Measurements from ENCODE around the gene CFAP100.

Gene CFAP100

DNA sequence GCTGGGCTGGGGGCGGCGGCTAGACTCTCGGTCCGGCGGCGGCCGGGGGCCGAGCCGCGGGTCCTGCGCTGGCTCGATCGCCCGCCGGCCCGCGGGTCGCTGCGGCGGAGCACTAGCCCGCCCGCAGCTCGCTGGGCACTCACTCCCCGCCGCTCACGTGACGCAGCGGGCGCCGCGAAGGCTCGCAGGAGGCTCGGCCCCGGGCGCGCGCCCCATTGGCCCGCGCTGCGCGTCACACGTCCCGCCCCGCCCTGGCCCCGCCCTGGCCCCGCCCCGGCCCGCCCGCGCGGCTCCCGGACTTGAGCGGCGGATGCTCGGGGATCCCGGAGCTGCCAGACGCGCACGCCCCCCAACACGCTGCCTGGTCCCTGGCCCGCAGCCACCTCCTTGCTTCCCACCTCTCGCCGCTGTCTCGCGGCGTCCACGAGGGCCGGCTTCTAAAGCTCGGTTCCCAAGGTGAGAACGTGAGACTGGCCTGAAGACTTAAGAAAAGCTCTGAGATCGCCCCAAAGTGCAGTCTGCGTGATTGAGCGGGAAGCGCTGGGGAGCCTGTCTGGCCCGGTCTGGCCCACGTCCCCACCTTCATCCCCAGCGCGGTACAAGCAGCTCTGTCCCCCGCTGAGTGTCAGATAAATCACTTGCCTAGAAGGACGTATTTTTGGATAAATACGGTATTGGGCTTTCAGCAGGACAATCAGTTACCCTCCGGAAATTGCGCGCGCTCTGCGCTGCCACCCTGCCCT, 37.2 kb upstream of the CFAP100 start, which contains the start of gene KLF15:
KLF15 (minus strand) TSS at position 114 of the 743 bp plus-strand sequence. CDS start 4,486 bp downstream, outside the sequence.
- DNase-seq: peak; percentile 83

DNA sequence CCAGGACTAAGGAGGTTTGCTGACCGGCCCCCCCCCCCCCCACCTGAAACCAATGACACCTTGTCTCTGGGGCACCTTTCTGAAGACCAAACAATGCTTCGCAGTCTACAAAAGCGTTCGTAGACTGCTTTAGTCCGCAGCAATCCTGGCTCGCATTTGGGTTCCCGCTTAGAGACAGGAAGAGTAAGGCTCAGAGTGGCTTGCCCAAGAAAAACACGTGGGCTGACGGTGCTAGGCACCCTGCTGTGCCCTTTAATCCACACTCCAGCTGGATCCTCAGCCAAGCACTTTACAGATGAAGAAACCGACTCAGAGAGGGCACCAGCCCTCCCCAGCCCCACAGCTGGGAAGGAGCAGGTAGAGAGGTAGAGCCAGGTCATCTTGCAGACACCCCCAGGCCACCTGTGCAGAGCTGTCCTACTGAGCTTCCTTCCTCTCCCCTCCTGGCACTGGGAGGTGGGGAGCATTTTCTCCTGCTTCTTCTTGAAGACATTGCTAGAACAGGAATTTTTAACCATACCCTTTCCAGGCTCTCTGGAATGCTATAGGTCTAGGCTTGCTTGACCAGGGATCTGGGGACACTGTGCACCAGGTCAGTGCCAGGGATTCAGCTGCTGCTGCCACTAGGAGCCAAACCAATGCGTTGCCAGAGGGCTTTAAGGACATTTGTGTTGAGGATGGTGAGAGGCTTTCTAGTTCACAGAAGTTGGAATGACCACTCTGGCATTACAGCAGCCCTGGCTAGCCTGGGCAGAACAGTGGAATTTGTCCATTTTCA, 36.5 kb upstream of the CFAP100 start:
- peak; percentile 27 for DNase-seq

DNA sequence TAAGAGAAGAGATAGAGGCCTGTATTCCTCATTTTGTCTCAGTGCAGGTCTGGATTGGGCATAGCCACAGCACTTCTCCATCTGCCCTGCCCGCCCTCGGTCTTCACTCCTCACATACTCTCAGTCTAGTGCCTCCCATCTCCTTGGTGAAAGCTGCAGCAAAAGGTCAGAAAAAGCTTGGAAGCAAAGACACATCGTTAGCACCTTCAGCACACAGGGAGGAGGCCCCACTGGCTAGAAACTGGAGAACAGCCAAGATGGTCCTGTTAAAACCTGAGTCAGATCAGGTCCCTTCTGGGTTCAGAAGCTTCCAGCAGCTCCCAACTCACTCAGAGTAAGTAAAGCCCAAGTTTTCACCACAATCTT, 35.9 kb upstream of the CFAP100 start:
- DNase-seq: no peak

DNA sequence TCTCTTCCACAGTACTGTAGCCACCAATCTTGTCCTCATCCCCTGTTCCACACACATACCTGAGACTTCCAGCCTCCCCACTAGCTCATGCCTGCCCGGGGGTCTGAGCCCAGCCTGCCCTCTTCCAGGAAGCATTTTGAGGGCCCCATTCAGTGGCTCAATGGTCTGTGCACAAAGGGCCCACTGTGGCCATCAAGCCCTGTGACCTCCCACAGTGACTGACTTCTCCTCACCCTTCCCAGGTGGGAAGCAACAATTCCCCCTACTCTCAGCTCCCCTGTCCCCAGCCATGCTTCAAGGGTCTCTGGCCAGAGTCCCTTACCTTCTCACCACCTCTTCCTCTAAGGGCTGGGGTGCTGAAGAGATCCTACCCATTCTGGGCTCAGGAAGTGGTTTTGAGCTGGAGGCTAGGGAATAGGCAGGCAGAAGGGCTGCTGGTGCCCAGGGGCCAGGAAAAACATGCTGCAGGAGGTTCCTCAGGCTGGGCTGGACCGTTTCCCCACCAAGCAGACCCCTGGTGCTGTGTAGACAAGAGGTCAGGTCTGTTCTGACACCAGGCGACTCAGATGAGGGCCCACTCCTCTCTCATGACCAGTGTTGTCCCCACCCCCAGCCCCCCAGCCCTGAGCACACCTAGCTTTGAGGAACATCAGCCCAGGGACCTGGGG, 34.5 kb upstream of the CFAP100 start:
- no peak for DNase-seq

DNA sequence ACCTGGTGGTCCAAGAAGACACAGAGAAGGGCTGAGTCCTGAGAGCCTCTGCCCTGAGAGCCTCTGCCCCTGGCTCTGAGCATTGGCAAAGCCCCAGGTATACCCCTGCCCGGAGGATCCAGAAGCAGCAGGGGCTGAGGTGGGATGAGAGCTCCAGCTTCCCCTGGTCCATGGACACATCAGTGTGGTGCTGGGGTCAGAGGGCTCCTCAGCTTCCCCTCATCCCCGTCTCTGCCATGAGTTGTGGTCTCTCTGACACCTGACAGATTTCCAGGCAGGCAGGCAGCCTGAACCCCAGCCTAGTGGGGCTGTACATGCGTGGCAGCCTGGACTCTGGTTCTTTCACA, 34.0 kb upstream of the CFAP100 start:
- DNase-seq: no peak

DNA sequence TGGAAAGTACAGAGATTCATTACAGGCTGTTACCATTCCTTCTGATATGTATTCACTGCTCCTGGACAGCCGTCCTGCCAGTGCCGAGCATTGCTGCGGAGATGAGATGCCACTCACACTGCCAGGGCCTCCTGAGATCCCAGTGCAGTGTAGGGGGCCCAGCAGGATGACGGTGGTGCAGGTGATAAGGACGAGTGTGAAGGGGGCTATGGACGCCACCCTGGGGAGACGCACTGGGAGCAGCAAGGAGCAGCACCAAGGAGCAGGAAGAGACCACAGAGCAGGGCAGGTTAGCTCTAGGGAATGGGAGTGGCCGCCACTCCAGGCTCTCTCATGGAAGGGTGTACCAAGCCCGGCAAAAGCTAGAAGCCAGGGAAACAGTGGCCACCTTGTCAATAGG, 33.5 kb upstream of the CFAP100 start:
- DNase-seq: no peak

DNA sequence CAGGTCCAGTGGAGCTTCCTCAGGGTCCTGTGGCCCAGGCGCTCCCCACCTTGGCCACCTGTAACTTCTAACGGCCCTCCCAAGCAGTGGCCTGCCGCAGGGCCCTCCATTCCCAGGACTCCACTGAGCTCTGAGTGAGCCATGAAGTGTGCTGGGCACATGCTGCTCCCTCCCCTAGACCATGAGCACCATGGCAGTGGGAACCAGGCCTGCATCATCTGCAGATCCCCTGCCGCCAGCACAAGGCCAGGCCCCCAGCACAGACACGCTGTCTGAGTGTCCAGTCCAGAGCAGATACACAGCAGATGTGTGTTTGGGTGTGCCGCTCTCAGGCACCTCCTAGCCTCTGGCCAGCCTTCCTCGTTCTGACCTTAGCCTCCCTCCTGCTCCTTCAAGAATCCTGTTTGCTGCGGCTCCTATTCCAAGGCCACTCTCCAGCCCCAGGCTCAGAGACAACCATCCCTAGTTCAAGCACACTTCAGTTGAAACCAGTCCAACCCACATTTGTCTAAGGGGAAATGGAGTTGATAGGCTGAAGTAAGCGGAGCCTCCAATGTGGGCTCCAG, 30.5 kb upstream of the CFAP100 start:
- no peak for DNase-seq

DNA sequence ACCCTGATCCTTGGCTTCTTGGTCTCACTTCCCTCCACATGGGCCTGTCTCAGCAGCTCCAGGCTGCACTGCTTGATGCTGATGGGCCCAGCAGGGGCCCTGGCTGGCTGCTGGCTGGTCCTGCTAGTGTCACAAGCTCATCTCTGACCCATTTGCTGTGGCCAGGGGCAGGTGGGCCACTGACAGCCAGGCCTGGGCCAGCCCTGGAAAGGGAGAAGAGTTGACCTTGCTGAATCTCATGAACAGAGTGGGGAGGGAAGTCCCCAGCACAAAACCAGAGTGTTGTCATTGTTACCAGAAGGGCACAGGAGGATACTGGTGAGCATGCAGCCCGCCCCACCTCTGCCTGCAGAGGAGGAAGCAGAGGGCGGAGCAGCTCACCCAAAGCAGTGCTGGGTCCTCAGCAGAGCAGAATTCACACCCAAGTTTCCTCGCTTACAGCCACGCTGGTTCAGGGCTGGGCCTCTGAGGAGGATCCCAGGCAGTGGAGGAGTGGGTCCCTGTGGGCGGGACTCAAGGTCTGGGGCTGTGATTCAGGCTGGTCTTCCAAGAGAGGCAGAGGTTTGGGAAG, 29.9 kb upstream of the CFAP100 start:
- DNase-seq: no peak

DNA sequence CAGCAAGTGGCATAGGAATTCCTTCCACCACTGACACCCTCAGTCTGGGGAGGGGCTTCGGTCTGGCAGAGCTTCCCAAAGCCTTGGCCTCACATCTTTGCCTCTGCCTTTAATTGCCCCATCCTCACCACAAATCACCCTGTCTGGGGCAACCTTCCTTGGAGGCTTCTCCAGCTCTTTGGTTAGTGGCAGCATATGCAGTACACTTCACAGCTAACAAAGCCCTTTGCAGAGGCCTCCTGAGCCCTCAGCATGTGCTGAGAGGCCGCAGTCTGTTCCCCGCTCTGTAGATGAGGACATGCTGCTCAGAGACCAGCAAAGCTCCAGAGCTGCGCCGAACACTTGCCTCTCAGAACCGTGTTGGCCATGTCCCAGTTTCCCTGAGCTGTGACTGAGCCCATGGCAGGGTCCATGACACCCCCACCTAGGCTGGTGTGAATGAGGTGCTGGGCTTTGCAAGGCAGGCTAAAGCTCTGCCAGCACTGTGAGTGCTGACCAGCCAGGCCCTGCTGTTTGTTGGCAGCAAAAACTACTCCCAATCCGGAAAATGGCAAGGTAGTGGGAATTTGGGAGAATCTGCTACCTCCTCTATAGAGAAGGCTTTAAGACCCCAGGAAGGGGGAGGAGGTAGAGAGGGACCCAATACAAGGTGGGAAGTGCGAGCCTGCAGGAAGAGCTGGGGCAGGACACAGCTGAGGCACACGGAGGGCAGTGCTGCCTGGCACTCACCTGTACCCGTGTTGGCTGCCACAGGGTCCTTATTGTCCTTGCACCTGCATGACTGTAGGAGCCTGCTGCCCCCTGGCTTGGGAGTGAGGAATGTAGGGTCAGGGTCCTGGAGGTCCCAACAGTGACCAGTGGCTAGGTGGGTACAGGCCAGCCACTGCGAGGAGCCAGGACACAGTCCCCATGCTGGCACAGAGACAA, 29.1 kb upstream of the CFAP100 start:
- DNase-seq: no peak

DNA sequence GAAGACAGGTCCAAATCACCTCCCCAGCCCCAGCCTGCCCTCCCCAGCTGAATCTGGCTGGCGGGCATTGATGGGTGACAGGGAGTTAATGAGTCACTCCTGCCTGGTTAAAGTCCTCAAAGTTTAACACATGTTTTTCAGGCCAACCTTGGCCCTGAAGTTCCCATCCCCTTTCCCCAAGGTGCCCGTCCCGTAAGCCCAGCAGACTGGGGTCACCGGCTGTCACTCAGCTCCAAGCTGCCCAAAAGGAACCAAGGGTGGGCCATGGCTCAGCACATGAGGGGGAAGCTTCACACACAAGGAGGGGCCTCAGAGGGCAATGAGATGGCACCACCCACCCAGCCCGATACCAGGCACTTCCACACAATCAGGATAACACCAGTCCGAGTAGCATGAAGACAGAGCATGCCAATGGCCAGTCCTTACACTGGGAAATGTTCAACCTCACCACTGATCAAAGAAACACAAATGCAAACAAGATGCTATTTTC, 27.3 kb upstream of the CFAP100 start:
- no peak for DNase-seq

DNA sequence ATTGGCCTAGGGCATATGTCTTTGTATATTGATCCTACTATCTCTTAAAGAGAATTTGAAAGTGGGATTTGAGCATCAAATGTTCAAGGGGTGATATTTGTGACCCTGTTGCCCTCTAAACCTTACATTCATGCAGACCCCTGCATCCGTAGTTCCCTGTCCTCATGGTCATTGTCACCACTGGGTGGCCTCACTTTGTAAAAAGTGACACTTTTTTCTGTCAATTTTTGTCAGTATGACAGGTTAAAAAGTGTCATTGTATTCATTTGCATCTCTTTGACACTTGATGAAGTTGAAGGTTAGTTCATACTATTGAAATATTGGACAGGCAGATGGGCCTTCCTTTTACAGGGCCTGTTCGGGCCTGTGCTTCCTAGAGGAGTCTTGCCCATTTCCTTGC, 25.2 kb upstream of the CFAP100 start:
- no peak for DNase-seq

DNA sequence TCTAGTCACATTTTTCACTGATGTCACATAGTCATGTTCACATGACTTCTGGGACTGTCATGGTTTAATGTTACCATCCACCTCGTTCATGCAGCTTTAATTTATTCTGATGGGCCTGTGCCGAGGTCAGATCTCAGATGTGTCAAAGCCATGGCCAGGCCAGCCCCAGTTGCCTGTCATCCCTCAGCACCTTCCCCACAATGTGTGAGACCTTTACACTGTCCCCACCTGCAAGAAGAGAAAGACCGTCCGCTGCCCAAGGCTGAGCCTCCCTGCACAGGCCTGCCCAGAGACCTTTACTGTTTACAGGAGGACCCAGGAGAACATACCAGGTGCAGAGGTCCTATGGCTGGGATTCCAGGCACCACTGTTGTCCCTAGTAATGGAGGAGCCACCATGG, 24.7 kb upstream of the CFAP100 start:
- DNase-seq: no peak

DNA sequence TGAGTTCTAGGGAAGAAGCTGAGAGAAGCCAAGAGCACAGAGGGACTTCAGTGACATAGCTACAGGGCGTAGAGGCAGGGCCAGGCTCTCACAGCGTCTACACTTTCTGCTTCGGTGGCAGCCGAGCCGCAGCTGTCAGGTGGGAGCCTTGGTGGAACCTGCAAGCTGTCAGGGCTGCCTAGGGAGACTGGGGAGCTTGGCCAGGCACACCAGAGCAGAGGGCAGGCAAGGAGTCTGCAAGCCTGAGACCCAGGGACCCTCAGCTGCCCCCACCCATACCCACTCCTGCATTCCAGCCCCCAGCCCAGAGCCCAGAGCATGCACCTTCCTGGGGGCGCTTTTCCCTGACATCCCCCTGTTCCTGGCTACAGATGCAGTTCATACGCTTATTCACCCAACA, 24.1 kb upstream of the CFAP100 start:
- DNase-seq: no peak

DNA sequence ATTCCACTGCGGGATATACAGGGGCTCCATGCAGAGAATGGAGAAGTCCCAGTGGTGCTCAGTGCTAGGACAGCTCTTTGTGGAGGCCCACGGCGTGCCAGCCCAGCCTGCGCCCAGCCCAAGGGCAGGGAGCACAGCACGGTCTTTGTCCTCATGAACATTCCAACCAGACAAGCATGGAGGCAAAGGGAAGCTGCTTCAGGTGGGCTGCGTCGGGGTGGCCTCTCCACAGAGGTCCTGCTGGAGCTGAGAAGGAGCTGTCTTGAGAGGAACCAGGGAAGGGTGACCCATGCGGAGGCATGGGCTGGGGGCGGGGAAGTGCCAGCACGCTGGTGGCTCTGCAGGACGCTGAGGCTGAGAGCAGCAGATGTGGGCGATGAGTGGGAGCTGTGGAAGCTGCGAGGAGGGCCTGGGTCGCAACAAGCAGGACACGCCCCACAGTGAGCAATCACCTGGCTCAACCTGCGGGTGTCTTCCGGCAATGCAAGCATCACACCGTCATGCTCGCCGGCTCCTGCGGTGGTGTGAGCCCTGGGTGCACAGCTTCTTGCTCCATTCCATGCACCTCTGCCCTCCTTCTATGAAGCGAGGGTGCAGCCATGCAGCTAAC, 23.5 kb upstream of the CFAP100 start:
- DNase-seq: no peak

DNA sequence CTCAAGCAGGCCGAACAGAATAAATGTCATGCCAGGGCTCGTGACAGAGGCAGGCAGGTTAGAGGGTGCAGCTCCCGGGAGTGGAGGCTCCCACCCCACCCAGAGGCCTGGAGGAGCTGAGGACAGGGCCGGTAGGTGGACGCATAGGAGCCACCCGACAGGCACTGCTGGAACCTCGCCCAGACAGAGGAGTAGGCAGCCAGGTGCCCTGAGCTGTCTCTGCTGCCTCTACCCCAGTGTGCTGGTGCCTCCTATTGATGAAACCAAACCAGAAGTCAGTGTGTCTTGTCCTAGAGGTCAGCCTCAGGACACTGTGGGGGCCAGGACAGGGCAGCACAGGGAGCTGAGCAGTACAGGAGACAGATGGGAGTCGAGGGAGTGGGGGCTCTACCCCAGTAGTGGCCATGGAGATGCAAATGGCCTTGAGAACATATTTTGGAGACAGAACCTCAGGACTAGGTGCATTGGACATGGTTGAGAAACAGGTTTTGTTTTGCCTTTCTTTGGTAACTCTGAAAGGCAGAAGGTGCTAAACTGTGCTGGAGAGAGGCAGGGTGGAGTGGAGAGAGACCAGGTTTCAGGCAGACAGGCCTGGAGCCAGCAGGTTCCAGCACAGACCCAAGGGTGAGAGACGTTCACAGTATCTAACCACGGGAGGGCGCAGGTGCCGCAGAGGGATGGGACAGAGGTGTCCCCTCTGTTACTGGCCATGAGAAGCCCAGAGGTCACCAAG, 22.1 kb upstream of the CFAP100 start:
- DNase-seq: no peak

DNA sequence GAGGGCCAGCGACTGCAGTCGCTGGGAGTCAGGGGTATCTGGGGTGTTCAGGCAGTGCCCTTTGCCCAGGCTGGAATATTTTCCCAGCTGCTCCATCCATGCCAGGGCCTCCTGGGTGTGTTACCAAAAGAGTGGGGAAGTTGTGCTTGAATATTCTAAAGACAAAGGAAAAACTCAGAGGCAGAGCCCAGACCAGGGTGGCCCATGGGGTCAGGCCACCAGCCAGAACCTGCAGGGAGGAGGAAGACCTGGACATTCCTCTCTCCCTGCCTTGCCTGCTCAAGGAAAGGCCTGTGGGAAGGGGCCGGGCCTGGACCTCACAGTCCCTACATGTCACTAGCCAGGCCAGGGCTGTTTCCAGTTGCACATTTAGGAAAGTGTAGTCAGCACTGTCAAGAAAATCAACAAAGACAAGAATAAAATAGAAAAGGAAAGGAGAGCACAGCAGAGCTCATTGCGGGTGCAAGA, 21.5 kb upstream of the CFAP100 start:
- no peak for DNase-seq

DNA sequence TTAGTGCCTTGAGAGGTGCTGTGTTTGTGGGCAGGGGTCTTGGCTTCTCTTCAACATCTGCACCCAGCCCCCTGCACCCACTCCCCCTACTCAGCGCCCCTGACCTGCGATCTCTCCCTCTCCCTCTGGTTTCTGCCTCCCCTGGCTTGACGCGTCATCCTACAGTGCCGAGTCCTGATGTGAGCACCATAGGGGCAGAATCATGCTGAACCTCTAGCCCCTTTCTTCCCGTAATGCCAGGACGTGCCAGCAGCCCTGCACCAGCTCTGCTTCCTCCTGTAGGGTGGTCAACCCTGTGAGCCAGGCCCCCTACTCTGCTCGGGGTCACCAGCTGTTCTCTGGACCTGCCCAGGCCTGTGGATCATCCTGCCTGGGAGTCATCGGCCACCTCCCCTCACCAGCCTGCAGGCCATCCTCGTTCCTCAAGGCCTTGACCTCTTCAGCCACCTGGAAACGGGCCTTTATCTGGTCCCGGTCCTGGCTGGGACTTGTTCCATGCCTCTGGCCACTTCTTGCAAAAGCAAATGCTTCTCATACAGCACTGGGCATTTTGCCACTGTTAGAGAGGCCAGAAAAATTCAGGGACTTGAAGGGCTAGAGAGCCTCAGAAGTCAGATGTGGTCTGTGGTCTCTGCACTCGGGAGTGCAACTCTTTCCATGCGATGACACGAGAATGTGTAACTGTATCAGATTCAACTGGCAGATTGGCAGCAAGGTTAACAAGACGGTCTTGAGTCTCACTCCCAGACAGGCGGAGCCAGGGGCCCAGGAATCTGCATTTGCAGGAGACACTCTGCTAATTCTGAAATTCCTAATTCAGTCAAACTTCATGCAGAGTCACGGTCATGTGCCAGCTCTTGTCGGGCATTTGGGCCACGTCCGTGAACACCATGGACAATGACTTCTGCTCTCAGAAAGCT, 20.8 kb upstream of the CFAP100 start:
- no peak for DNase-seq

DNA sequence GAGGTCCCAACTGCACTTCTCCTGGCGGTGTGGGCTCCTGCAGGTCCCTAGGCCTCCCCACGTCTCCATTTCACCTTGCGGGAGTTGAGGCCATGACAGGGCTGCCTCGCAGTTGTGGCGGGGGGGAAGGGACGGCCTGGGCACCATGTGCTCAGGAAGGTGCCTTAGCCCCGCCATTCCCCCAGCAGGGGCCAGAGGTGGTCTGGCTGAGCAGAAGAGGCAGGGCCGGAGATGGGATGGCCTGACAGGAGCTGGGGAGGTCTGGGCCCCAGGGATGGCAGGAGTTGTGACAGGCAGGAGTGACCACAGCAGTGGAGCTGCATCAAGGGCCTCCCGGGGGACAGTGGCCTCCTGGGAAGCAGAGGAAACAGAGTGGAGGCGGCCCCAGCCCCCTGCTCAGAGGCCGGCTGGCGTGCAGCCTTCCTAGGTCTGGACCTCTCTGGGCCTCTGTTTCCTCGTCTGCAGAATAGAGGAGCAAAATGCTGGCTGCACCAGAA, 18.8 kb upstream of the CFAP100 start:
- no peak for DNase-seq

DNA sequence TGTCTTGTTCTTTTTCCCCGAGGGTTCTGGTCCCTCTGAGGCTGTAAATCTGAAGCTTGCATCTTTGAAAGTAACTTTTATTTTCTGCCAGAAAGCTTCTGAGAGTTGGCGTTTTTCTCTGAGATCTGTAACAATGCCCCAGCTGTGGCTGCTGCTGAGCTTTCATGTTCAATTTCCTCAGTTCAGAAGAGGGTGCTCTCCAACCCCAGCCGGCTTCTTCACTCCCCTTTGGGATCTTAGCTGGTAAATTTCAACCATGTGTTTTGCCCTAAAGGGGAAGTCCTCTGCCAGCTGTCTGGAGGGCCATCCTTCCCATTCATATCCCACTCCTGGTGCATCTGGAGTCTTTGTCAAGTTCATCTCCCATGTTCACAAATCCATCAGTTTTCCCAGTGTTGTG, 18.3 kb upstream of the CFAP100 start:
- no peak for DNase-seq
